ENCODE data around the gene MAP1LC3B.

MAP1LC3B gene

DNA sequence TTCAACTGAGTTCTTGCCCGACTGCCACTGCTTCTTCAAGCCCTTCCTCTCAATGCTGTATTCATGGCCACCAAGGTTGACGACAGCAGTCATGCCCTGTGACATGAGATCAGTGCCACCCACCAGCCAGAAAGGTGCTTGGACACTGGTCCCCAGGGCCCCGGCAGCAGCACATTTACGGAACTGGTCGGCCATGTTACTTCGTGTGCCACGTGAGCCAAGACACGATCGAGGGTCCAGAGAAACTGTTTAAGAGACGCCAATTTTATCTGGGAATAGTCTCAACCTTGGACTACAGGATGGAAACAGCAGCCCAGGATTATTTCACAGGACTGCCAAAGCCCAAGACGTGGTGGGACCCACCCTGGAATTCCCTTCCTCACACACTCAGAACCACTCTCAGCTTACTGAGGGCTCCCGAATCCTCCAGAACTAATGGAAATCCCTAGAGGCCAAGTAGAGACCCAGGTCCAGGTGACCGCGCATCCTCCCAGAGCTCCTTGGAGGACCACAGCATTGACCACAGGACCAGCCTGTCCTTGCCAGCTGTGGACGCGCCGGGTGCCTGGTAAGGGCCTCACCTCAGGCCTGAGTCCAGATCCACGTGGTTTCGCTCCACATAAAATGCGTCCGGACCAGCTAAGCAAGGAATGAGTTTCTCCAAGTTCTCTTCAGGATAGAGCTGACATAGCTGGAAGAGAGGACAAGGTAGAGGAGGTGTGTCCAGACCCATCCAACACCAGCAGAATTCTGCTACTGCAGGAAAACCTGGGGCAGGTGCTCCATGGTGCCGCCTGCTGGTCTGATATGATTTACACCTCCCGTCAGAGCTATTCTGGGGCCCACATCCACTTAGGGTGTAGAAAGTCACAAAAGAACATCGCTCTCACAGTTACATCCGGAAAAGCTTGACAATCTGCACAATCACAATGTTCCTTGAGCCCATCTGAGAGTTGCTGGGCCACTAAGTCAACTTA lies 28.2 kb downstream of the MAP1LC3B start:
- in situ Hi-C loops (cut with HindIII; ENCODE audit: low sequenced_read_pairs), result no loop called here
- H3K4me3 ChIP-seq (ENCODE audit: low read depth, low read length), result no peak overlapping the region
- no peak for DNase-seq (ENCODE audit: low read depth)
- TF ChIP-seq, protein P1, sequence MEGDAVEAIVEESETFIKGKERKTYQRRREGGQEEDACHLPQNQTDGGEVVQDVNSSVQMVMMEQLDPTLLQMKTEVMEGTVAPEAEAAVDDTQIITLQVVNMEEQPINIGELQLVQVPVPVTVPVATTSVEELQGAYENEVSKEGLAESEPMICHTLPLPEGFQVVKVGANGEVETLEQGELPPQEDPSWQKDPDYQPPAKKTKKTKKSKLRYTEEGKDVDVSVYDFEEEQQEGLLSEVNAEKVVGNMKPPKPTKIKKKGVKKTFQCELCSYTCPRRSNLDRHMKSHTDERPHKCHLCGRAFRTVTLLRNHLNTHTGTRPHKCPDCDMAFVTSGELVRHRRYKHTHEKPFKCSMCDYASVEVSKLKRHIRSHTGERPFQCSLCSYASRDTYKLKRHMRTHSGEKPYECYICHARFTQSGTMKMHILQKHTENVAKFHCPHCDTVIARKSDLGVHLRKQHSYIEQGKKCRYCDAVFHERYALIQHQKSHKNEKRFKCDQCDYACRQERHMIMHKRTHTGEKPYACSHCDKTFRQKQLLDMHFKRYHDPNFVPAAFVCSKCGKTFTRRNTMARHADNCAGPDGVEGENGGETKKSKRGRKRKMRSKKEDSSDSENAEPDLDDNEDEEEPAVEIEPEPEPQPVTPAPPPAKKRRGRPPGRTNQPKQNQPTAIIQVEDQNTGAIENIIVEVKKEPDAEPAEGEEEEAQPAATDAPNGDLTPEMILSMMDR (IDR thresholded peaks at IDR 0.05; ENCODE audit: low read depth, low read length, missing control alignments), result peak; percentile 17

DNA sequence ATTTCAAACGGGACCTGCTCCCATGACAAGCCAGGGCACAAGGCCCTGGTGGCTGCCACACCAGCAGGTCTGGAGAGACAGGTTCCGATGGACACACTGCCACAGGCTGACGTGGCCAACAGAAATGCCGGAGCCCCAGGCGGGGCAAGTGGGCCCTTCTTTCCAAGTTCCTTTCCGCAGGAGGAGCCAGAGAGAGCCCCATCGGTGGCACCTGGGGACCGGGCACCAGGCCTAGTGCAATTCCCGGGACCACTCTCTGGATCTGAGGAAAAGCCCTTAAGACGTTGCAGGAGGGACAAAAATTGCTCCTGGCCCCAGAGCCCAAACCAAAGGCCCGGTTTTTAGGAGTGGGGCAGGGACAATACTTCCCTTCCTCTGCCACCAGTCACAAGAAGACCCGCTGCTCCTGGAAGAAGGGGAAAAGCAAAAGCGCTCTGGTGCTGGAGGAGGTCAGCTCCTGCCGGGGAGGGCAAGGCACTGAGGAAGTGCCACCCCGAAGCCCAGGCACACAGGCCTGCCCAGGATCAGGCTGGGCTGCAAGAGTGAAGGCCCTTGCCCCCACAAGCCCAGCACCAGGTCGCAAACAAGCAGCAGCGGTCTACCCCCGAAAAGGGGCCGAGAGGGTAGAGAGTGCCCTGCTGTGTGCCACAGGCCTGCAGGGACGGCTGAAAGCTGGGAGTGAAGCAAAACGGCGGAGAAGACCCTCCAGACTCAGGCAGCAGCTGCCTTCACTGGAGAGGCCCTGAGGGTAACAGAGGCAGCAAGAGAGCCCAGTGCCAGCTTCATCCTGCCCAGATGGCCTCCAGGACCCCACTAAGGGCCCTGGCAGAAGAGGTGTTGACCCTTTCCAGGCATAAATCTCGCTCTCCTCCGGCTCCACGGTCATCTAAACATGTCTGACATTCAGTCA lies 29.1 kb downstream of the MAP1LC3B start:
- TF ChIP-seq, protein P1 (IDR thresholded peaks at IDR 0.05; ENCODE audit: low read depth, low read length, missing control alignments), result no peak
- in situ Hi-C loops (cut with HindIII; ENCODE audit: low sequenced_read_pairs), result no loop called here
- no peak overlapping the region for H3K4me3 ChIP-seq (ENCODE audit: low read depth, low read length)
- DNase-seq (ENCODE audit: low read depth), result no peak

DNA sequence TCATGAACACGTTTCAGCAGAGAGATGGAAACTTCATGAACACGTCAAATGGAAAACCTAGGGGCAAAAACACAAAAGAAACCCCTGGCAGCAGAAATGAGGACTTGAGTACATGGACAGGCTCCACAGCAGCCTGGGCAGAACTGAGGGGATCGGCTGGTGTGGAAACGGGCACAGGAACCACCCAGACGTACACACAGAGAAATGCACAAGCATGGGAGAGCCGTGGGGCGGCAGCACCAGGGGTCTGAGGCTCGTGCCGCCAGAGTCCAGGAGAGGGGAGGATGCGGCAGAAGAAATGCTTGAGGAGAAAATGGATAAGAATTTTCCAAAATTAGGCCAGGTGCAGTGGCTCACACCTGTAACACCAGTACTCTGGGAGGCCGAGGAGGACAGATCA lies 30.0 kb downstream of the MAP1LC3B start:
- TF ChIP-seq, protein P1 (IDR thresholded peaks at IDR 0.05; ENCODE audit: low read depth, low read length, missing control alignments), result no peak

DNA sequence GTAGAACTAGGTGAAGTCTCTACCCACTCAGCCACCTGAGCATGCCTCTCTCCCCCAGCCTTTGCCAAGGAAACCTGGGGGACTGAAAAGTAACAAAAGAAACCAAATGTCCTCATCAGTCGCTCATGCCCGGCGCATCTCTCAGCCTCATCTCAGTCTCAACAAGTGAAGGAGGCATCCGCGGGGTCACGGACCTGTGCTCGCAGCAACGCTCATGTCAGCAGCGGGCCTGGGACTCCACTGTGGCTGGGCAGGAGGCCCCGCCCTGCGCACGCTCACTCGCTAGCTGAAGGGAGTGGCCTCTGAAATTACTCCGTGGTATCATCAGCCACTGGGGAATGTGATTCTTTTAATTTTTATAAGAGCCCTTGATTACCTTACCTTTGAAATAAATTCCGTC lies 31.3 kb downstream of the MAP1LC3B start:
- in situ Hi-C loops (cut with HindIII; ENCODE audit: low sequenced_read_pairs), result no loop called here
- TF ChIP-seq, protein P1 (IDR thresholded peaks at IDR 0.05; ENCODE audit: low read depth, low read length, missing control alignments), result no peak
- DNase-seq (ENCODE audit: low read depth), result no peak
- H3K4me3 ChIP-seq (ENCODE audit: low read depth, low read length), result no peak overlapping the region

More for the DNA sequence above, 30.0 kb downstream of the MAP1LC3B start:
- no peak for DNase-seq (ENCODE audit: low read depth)
- H3K4me3 ChIP-seq (ENCODE audit: low read depth, low read length), result no peak overlapping the region
- in situ Hi-C loops (cut with HindIII; ENCODE audit: low sequenced_read_pairs), result no loop called here

DNA sequence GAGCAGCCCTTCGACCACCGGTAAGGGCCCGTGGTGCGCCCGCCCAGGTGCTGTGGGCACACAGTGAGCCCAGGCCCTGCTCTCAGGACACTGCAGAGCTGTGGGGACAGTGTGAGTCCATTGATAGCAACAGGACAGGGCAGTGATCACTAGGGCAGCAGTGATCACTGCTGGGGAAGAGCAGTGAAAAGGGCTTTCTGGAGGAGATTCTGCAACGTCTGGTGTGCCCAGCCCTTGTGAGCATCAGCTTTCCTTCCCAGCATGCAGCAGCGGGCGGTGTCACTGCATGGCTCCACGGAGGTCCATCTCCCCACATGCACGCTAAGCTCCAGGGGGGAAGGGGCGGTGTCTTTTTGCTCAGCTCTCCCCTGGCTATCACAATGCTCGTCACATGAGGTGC lies 32.1 kb downstream of the MAP1LC3B start:
- DNase-seq (ENCODE audit: low read depth), result no peak
- TF ChIP-seq, protein P1 (IDR thresholded peaks at IDR 0.05; ENCODE audit: low read depth, low read length, missing control alignments), result no peak
- in situ Hi-C loops (cut with HindIII; ENCODE audit: low sequenced_read_pairs), result no loop called here
- H3K4me3 ChIP-seq (ENCODE audit: low read depth, low read length), result no peak overlapping the region

DNA sequence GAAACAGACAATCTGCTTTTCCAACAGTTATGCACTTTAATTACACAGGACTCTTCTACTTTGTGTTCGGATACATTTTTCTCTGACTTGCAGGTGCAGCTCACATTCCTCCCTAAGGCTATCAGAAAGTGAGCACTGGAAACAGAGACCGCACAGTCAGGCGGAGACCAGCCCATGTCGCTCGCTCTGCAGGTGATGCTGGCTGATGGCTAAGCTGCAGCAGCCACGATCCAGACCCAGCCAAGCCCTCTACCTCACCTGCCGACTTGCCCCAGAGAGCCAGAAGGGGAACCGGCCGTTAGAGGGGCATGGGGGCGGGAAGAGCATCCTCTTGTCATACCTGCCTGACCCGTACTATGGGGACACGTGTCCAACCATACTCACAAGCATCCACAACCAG lies 33.8 kb downstream of the MAP1LC3B start:
- DNase-seq (ENCODE audit: low read depth), result no peak
- in situ Hi-C loops (cut with HindIII; ENCODE audit: low sequenced_read_pairs), result no loop called here
- no peak overlapping the region for H3K4me3 ChIP-seq (ENCODE audit: low read depth, low read length)
- TF ChIP-seq, protein P1 (IDR thresholded peaks at IDR 0.05; ENCODE audit: low read depth, low read length, missing control alignments), result no peak
